ENCODE measurements around the gene CD207. TPM values are rescaled to one million over a fixed set of nuclear protein-coding genes. Genes with fewer than 3 reads are reported as not detected.

CD207 gene
- total RNA-seq, 1 donor, result not detected

GRCh38 chr2:70870790-70871189 lies 35.2 kb upstream of the CD207 start:
- Histone ChIP-seq H3K36me3 (ENCODE audit: insufficient read depth, low read length) (no peaks in the 10 kb centered on the region), H3K4me1 (ENCODE audit: insufficient read depth, low read length) (no peaks in the 10 kb centered on the region), H4K20me1 (ENCODE audit: insufficient read depth, low read length) (no peaks in the 10 kb centered on the region), H2AFZ (ENCODE audit: low read length) (no peak overlapping the region), H3K27me3 (ENCODE audit: insufficient read depth, low read length) (peaks cover 12% of the 10 kb centered on the region), H3K4me2 (ENCODE audit: insufficient read depth, low read length) (no peak overlapping the region), H3K79me2 (ENCODE audit: insufficient read depth, low read length) (no peaks in the 10 kb centered on the region), H3K27ac (ENCODE audit: low read depth, low read length) (no peak overlapping the region), H3K9me3 (ENCODE audit: low read depth, low read length) (no peaks in the 10 kb centered on the region), H3K4me3 (ENCODE audit: insufficient read depth, low read length) (no peak overlapping the region)
- no peak for DNase-seq (ENCODE audit: insufficient read length, low spot score, missing footprints)
- no peak for TF ChIP-seq CTCF (IDR thresholded peaks at IDR 0.05; ENCODE audit: extremely low read depth, low read depth, low read length)

GRCh38 chr2:70868970-70869369 lies 33.4 kb upstream of the CD207 start:
- Histone ChIP-seq H3K27ac (ENCODE audit: low read depth, low read length) (no peak overlapping the region), H3K79me2 (ENCODE audit: insufficient read depth, low read length) (no peaks in the 10 kb centered on the region), H3K4me1 (ENCODE audit: insufficient read depth, low read length) (no peaks in the 10 kb centered on the region), H2AFZ (ENCODE audit: low read length) (no peak overlapping the region), H3K27me3 (ENCODE audit: insufficient read depth, low read length) (peaks cover 16% of the 10 kb centered on the region), H3K4me2 (ENCODE audit: insufficient read depth, low read length) (no peak overlapping the region), H3K36me3 (ENCODE audit: insufficient read depth, low read length) (no peaks in the 10 kb centered on the region), H4K20me1 (ENCODE audit: insufficient read depth, low read length) (no peaks in the 10 kb centered on the region), H3K4me3 (ENCODE audit: insufficient read depth, low read length) (no peak overlapping the region), H3K9me3 (ENCODE audit: low read depth, low read length) (no peaks in the 10 kb centered on the region)
- TF ChIP-seq CTCF (IDR thresholded peaks at IDR 0.05; ENCODE audit: extremely low read depth, low read depth, low read length), result no peak
- DNase-seq (ENCODE audit: insufficient read length, low spot score, missing footprints), result no peak

GRCh38 chr2:70861777-70862625 lies 26.4 kb upstream of the CD207 start:
- peak; percentile 100 for TF ChIP-seq CTCF (IDR thresholded peaks at IDR 0.05; ENCODE audit: extremely low read depth, low read depth, low read length)
- H3K4me3 ChIP-seq (ENCODE audit: insufficient read depth, low read length), result no peak overlapping the region
- H3K4me1 ChIP-seq (ENCODE audit: insufficient read depth, low read length), result no peaks in the 10 kb centered on the region
- no peaks in the 10 kb centered on the region for H3K79me2 ChIP-seq (ENCODE audit: insufficient read depth, low read length)
- no peaks in the 10 kb centered on the region for H4K20me1 ChIP-seq (ENCODE audit: insufficient read depth, low read length)
- no peak overlapping the region for H3K27ac ChIP-seq (ENCODE audit: low read depth, low read length)
- H3K36me3 ChIP-seq (ENCODE audit: insufficient read depth, low read length), result no peaks in the 10 kb centered on the region
- H3K9me3 ChIP-seq (ENCODE audit: low read depth, low read length), result no peaks in the 10 kb centered on the region
- H2AFZ ChIP-seq (ENCODE audit: low read length), result no peak overlapping the region
- peak overlapping the region; percentile 23 for H3K4me2 ChIP-seq (ENCODE audit: insufficient read depth, low read length)
- peaks cover 50% of the 10 kb centered on the region for H3K27me3 ChIP-seq (ENCODE audit: insufficient read depth, low read length)
- peak; percentile 80 for DNase-seq (ENCODE audit: insufficient read length, low spot score, missing footprints)

- Histone ChIP-seq H4K20me1 (ENCODE audit: insufficient read depth, low read length) (no peaks in the 10 kb centered on the region), H3K36me3 (ENCODE audit: insufficient read depth, low read length) (no peaks in the 10 kb centered on the region), H3K79me2 (ENCODE audit: insufficient read depth, low read length) (no peaks in the 10 kb centered on the region), H3K9me3 (ENCODE audit: low read depth, low read length) (no peaks in the 10 kb centered on the region), H3K27me3 (ENCODE audit: insufficient read depth, low read length) (peaks cover 16% of the 10 kb centered on the region), H3K27ac (ENCODE audit: low read depth, low read length) (no peak overlapping the region), H3K4me3 (ENCODE audit: insufficient read depth, low read length) (no peak overlapping the region), H3K4me1 (ENCODE audit: insufficient read depth, low read length) (no peaks in the 10 kb centered on the region), H3K4me2 (ENCODE audit: insufficient read depth, low read length) (no peak overlapping the region), H2AFZ (ENCODE audit: low read length) (no peak overlapping the region)
- no peak for TF ChIP-seq CTCF (IDR thresholded peaks at IDR 0.05; ENCODE audit: extremely low read depth, low read depth, low read length)
- DNase-seq (ENCODE audit: insufficient read length, low spot score, missing footprints), result no peak
Observed at GRCh38 chr2:70855667-70856066, 20.1 kb upstream of the CD207 start.

Measured in osteoblast (primary cell).